Brain microvascular endothelial cell (primary cell): Measurements from ENCODE around the gene PDE4C.

ENCODE experiments used
- DNase-seq: peaks from one replicate; pipeline ENCODE4 v3.0.0-alpha.2; 2020
- H3K27ac ChIP-seq: fragments of 250-450 bp; sonication (Bioruptor Pico); 2 replicates; pipeline ENCODE4 v1.5.1; 2020; ENCODE audit warnings: mild to moderate bottlenecking, moderate library complexity
- H3K27me3 ChIP-seq: fragments of 250-450 bp; sonication (Bioruptor Pico); replicated peaks from 2 replicates; pipeline ENCODE4 v1.5.1; 2020; ENCODE audit warnings: mild to moderate bottlenecking
- H3K36me3 ChIP-seq: fragments of 250-450 bp; sonication (Bioruptor Pico); replicated peaks from 2 replicates; pipeline ENCODE4 v1.5.1; 2020; ENCODE audit warnings: mild to moderate bottlenecking
- H3K4me3 ChIP-seq: 2 replicates; pipeline ENCODE4 v1.5.1; 2011; ENCODE audit warnings: low read depth, mild to moderate bottlenecking, control low read depth, low read length, moderate library complexity
- CTCF ChIP-seq: IDR thresholded peaks from 2 replicates; pipeline ENCODE4 v1.5.1; 2011; ENCODE audit warnings: low read depth, mild to moderate bottlenecking, moderate library complexity, low read length, control low read depth, inconsistent platforms; ENCODE audit errors: missing control alignments
- in situ Hi-C: cut with HindIII; loops from 2 replicates; pipeline ENCODE4 v1.10.0; 2017; ENCODE audit warnings: low sequenced_read_pairs, low pct_ligation_motif_present

PDE4C gene

GRCh38 chr19:18270326-18270725 lies 44.1 kb upstream of the PDE4C start:
- Histone ChIP-seq H3K36me3 (peaks cover 2% of the 10 kb centered on the region), H3K4me3 (no peak overlapping the region), H3K27ac (no peak overlapping the region), H3K27me3 (no peaks in the 10 kb centered on the region)
- TF ChIP-seq CTCF: no peak
- in situ Hi-C loops: no loop called here
- DNase-seq: no peak

- peaks cover 2% of the 10 kb centered on the region for H3K36me3 ChIP-seq
- no peak for DNase-seq
- H3K27ac ChIP-seq: no peak overlapping the region
- no peaks in the 10 kb centered on the region for H3K27me3 ChIP-seq
- H3K4me3 ChIP-seq: no peak overlapping the region
- in situ Hi-C loops: no loop called here
- no peak for TF ChIP-seq CTCF
Measured at GRCh38 chr19:18269070-18269723, 43.0 kb upstream of the PDE4C start.

GRCh38 chr19:18266771-18267686 lies 40.8 kb upstream of the PDE4C start:
- peaks cover 2% of the 10 kb centered on the region for H3K36me3 ChIP-seq
- H3K27me3 ChIP-seq: no peaks in the 10 kb centered on the region
- no peak overlapping the region for H3K4me3 ChIP-seq
- no peak overlapping the region for H3K27ac ChIP-seq
- in situ Hi-C loops: no loop called here
- no peak for DNase-seq
- TF ChIP-seq CTCF: no peak

GRCh38 chr19:18265582-18265981 lies 39.3 kb upstream of the PDE4C start:
- Histone ChIP-seq H3K4me3 (no peak overlapping the region), H3K27ac (no peak overlapping the region), H3K36me3 (peaks cover 2% of the 10 kb centered on the region), H3K27me3 (no peaks in the 10 kb centered on the region)
- no peak for DNase-seq
- in situ Hi-C loops: no loop called here
- no peak for TF ChIP-seq CTCF

- H3K36me3 ChIP-seq: peaks cover 2% of the 10 kb centered on the region
- no peak for DNase-seq
- H3K27ac ChIP-seq: no peak overlapping the region
- H3K4me3 ChIP-seq: no peak overlapping the region
- in situ Hi-C loops: no loop called here
- no peaks in the 10 kb centered on the region for H3K27me3 ChIP-seq
- no peak for TF ChIP-seq CTCF
Measured at GRCh38 chr19:18264971-18265540, 38.8 kb upstream of the PDE4C start.
